Fibroblast of lung (primary cell): Measurements from ENCODE around the gene PKD2L1. TPM values are rescaled to one million over a fixed set of nuclear protein-coding genes. Genes with fewer than 3 reads are reported as not detected.

Experiments
- DNase-seq, 2 donors: peaks; one replicate each; pipeline versions ENCODE4 v3.0.0 to v3.0.0-alpha.2; 2010; ENCODE audit warnings: low read depth in 2 of 2
- H2AFZ ChIP-seq: 2 replicates; pipeline ENCODE4 v1.5.1; 2012; ENCODE audit warnings: low read length, control low read depth, inconsistent platforms
- H3K27ac ChIP-seq: 2 replicates; pipeline ENCODE4 v1.5.1; 2011; ENCODE audit warnings: low read length, control low read depth; ENCODE audit not compliant: insufficient read depth
- H3K27me3 ChIP-seq: 2 replicates; pipeline ENCODE4 v1.5.1; 2011; ENCODE audit warnings: mild to moderate bottlenecking, low read length; ENCODE audit not compliant: control insufficient read depth, insufficient read depth
- H3K36me3 ChIP-seq: 2 replicates; pipeline ENCODE4 v1.5.1; 2011; ENCODE audit warnings: low read length; ENCODE audit not compliant: control insufficient read depth, insufficient read depth
- H3K4me1 ChIP-seq: 2 replicates; pipeline ENCODE4 v1.5.1; 2011; ENCODE audit warnings: low read length; ENCODE audit not compliant: control insufficient read depth, insufficient read depth; ENCODE audit errors: extremely low read depth
- H3K4me2 ChIP-seq: 2 replicates; pipeline ENCODE4 v1.5.1; 2011; ENCODE audit warnings: low read length, control low read depth; ENCODE audit not compliant: insufficient read depth; ENCODE audit errors: extremely low read depth
- H3K4me3 ChIP-seq, 4 experiments: fragments of 200-600 bp in 1 of 4; sonication (generic) in 1 of 4; replicated peaks in 1 of 4; 2 replicates each; pipeline ENCODE4 v1.5.1; 2011 to 2016; ENCODE audit warnings: low read length in 4 of 4, low read depth in 3 of 4, mild to moderate bottlenecking in 3 of 4, control low read depth in 2 of 4, inconsistent platforms in 1 of 4, mixed read lengths in 1 of 4; ENCODE audit not compliant: insufficient read depth in 1 of 4; ENCODE audit errors: control extremely low read depth in 1 of 4
- H3K79me2 ChIP-seq: 2 replicates; pipeline ENCODE4 v1.5.1; 2012; ENCODE audit warnings: mild to moderate bottlenecking, low read length, inconsistent platforms; ENCODE audit not compliant: control insufficient read depth, insufficient read depth
- H3K9ac ChIP-seq: 2 replicates; pipeline ENCODE4 v1.5.1; 2011; ENCODE audit warnings: mild to moderate bottlenecking, low read length, control low read depth; ENCODE audit not compliant: insufficient read depth
- H3K9me3 ChIP-seq: 2 replicates; pipeline ENCODE4 v1.5.1; 2012; ENCODE audit warnings: low read depth, low read length; ENCODE audit not compliant: control insufficient read depth, insufficient read depth
- H4K20me1 ChIP-seq: 2 replicates; pipeline ENCODE4 v1.5.1; 2011; ENCODE audit warnings: low read length; ENCODE audit not compliant: control insufficient read depth, insufficient read depth; ENCODE audit errors: extremely low read depth
- EZH2 ChIP-seq: IDR thresholded peaks from 2 replicates; pipeline ENCODE4 v1.5.1; 2012; ENCODE audit warnings: low read length, control low read depth, mild to moderate bottlenecking; ENCODE audit errors: missing control alignments
- polyA plus RNA-seq, 2 donors: library from polyadenylated mRNA; depleted of rRNA in 1 of 2; stranded (reverse) in 1 of 2; unstranded in 1 of 2; fragments of >200 nt; gene quantifications; 2 replicates each; pipeline ENCODE4 v1.2.1, GENCODE V29; 2011 to 2012; ENCODE audit warnings: missing spikeins in 1 of 2
- total RNA-seq: library from RNA; depleted of rRNA; stranded (reverse); fragments of >200 nt; gene quantifications from 2 replicates; pipeline ENCODE4 v1.2.1, GENCODE V29; 2014
- TF ChIP-seq, protein P1 (sequence below), 2 donors: IDR thresholded peaks in 1 of 2; conservative IDR thresholded peaks in 1 of 2; 1 replicate in 1 of 2; 2 replicates in 1 of 2; pipeline ENCODE4 v1.5.1; 2011 to 2012; ENCODE audit warnings: low read length in 2 of 2, control low read depth in 1 of 2, inconsistent platforms in 1 of 2, low read depth in 1 of 2, mild to moderate bottlenecking in 1 of 2

Gene PKD2L1
- total and polyA plus RNA-seq, 2 donors (not counting 1 experiment from before 2014, with no cell fraction given), result not detected

DNA sequence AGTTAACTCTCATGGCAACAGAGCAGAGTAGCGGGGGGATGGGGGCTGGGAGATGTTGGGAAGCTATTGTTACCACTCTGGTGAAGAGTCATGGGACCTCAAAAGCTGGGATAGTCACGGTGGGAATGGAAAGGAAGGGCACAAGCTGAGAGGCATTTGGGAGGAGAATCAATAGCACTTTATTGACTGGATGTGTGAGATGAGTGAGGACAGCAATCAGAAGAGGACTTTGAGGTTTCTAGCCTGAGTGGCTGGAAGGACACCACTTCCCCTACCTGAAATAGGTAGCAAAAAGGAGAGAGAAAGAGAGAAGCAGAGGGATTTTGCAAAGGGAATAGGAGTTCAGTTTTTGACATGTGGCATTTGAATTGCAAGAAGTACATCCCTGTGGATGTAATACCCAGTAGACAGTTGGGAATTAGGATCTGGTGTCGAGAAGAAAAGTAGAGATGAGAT lies 44.2 kb upstream of the PKD2L1 start:
- Histone ChIP-seq H3K9ac (peak overlapping the region; percentile 44), H3K27ac (peak overlapping the region; percentile 99), H3K36me3 (no peaks in the 10 kb centered on the region), H3K27me3 (no peaks in the 10 kb centered on the region), H2AFZ (no peak overlapping the region), H3K4me3 (peak overlapping the region; percentile 26 to 72 (median 57)), H3K4me2 (peak overlapping the region; percentile 81), H3K9me3 (no peaks in the 10 kb centered on the region), H3K4me1 (peaks cover 26% of the 10 kb centered on the region), H4K20me1 (no peaks in the 10 kb centered on the region), H3K79me2 (no peaks in the 10 kb centered on the region)
- DNase-seq, result no peak
- TF ChIP-seq EZH2, result no peak
- TF ChIP-seq, protein P1, sequence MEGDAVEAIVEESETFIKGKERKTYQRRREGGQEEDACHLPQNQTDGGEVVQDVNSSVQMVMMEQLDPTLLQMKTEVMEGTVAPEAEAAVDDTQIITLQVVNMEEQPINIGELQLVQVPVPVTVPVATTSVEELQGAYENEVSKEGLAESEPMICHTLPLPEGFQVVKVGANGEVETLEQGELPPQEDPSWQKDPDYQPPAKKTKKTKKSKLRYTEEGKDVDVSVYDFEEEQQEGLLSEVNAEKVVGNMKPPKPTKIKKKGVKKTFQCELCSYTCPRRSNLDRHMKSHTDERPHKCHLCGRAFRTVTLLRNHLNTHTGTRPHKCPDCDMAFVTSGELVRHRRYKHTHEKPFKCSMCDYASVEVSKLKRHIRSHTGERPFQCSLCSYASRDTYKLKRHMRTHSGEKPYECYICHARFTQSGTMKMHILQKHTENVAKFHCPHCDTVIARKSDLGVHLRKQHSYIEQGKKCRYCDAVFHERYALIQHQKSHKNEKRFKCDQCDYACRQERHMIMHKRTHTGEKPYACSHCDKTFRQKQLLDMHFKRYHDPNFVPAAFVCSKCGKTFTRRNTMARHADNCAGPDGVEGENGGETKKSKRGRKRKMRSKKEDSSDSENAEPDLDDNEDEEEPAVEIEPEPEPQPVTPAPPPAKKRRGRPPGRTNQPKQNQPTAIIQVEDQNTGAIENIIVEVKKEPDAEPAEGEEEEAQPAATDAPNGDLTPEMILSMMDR (conservative IDR thresholded peaks at IDR 0.05 in 1 of 2, IDR thresholded peaks at IDR 0.05 in 1 of 2; ENCODE audit: low read depth in 1 of 2, low read length in 2 of 2), result no peak

DNA sequence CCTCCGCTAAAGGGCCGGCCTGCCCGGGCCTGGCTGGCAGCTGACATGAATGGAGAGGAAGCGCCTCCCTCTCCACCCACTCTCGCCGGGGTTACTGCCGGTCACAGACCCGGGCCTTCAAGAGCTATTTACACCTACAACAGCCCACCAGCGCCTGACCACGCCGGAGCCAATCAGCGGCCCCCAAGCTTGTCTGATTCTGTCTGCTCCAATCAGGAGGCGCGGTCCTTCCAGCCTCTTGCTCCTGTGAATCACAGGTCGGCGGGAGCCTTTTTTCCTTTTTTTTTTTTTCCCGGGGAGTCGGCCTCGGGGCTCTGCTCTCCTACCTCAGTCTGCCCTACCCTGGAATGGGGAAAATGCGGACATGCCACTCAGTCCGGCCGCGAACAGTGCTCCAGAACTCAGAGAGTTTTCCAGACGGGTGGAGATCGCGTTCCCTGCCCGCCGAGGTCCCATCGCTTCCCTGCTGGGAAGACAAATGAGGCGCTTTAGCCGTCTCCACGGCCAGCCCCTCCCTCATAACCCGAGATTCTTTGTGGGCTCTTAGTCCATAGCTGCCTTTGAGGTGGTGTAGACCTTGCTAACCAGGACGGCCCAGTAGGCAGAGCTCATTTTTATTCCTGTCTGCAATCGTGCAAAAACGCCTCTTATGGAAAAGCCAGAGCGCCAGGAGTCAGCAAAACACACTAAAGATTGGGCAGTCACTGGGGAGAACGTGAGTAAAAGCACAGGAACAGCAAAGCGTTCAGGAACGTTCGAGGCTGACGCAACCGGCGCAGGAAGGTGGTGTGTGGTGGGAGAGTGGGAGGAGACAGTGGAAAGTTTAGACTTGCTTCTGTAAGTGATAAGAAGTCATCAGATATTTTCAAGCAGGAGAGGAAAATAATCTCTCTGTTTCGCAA lies 43.5 kb upstream of the PKD2L1 start:
- DNase-seq, result peak; percentile 99 to 100
- TF ChIP-seq, protein P1 (conservative IDR thresholded peaks at IDR 0.05 in 1 of 2, IDR thresholded peaks at IDR 0.05 in 1 of 2; ENCODE audit: low read depth in 1 of 2, low read length in 2 of 2), result no peak
- no peak for TF ChIP-seq EZH2
- H3K4me2 ChIP-seq, result peak overlapping the region; percentile 91
- peaks cover 26% of the 10 kb centered on the region for H3K4me1 ChIP-seq
- H3K9me3 ChIP-seq, result no peaks in the 10 kb centered on the region
- H3K4me3 ChIP-seq, result peak overlapping the region; percentile 44 to 72 (median 60)
- H3K27ac ChIP-seq, result peak overlapping the region; percentile 99
- H3K9ac ChIP-seq, result peak overlapping the region; percentile 82
- no peaks in the 10 kb centered on the region for H3K79me2 ChIP-seq
- H3K36me3 ChIP-seq, result no peaks in the 10 kb centered on the region
- peak overlapping the region; percentile 5 for H2AFZ ChIP-seq
- H3K27me3 ChIP-seq, result no peaks in the 10 kb centered on the region
- H4K20me1 ChIP-seq, result no peaks in the 10 kb centered on the region

DNA sequence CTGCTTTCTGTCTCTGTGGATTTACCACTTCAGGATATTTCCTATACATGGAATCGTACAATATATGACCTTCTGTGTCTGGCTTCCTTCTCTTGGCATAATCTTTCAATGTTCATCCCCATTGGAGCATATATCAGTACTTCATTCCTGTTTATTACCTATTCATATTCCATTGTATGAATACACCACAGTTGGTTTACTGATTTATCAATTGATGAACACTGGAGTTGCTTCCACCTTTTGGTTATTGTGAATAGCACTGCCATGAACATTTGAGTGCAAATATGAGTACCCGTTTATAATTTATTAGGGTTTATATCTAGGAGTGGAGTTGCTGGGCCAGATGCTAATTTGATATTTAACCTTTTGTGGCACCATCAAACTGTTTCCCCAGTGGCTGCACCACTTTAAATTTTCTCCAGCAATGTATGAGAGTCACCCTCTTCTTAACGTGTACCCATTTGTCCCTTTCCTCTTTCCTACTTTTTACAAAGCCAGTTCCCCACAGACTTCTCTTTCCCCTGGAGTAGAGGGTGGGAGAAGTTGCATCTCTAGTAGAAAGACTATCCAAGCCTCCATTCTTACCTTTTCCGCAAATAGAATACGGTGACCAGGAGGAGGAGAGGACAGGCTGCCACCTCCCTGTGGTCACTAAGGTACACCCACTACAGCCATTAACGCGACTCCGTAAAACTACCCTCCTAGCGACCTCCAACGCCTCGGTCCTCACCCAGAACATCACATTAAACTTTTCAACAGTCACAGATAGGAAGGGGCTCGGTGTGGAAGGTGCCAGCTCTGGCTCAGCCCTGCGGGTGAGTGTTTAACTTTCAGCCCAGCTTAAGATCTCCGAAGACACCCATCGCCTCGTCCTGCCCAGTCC lies 42.6 kb upstream of the PKD2L1 start:
- Histone ChIP-seq H3K79me2 (no peaks in the 10 kb centered on the region), H3K36me3 (no peaks in the 10 kb centered on the region), H3K27me3 (no peaks in the 10 kb centered on the region), H3K9ac (peak overlapping the region; percentile 21), H3K27ac (peak overlapping the region; percentile 99), H3K4me2 (peak overlapping the region; percentile 61), H2AFZ (peak overlapping the region; percentile 5), H3K4me3 (peak overlapping the region; percentile 6 to 64 (median 36)), H3K4me1 (peaks cover 26% of the 10 kb centered on the region), H4K20me1 (no peaks in the 10 kb centered on the region), H3K9me3 (no peaks in the 10 kb centered on the region)
- no peak for DNase-seq
- TF ChIP-seq EZH2, result no peak
